ENCODE data around the gene EID2B. TPM values are rescaled to one million over a fixed set of nuclear protein-coding genes. Genes with fewer than 3 reads are reported as not detected.
A peak's percentile ranks its signal among the peaks of the same experiment; 100 is the strongest.

The EID2B gene
- total and polyA plus RNA-seq, 9 donors: 2.3 to 7.5 (median 6.2) TPM

DNA sequence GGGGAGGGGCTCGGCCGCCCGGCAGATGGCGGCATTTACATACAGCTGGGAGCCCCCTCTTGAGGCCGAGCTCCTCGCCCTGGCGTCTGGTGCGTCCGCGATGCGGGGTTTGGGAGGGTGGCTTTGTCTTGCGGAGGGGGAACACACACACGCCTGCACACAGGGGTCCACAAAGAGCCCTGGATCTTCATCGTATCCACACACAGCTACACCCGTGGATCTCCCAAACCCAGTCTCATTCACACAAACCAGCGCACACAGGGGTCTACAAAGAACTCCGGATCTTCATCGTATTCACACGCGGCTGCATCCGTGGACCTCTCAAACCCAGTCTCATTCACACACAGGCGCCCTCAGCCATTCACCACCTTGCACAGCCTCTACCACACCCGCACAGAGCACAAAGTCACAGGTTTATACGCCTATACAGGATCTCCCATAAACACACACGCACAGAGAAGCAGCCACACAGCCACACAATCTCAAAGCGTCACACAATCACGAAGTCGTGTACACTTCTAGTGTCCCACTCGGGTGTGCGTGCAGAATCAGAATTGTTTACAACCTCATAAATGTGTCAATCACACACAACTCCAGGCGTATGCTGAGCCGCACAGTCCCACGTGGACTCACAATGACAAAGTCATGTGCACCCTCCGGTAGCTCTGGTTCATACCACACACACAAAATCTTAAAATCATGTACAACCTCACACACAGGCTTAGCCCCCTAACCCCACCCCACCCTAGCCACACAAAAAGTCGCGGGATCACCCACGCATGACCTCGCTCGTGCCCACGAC is 34.5 kb downstream of the EID2B start:
- intact Hi-C loops (cut with DNase I): no loop called here
- DNase-seq: peak in 4 of 5 donors; percentile 28 to 49 (median 38)
- no peak overlapping the region for H3K27ac ChIP-seq
- TF ChIP-seq EP300 (IDR thresholded peaks at IDR 0.05) (no peak), CTCF (IDR thresholded peaks at IDR 0.05) (peak in 1 of 3 donors; percentile 6)
- H3K9me3 ChIP-seq: no peaks in the 10 kb centered on the region
- no peaks in the 10 kb centered on the region for H3K36me3 ChIP-seq
- 1% methylated on average over 35 to 40 of the region's 40 CpGs for WGBS, 3 donors
- no peaks in the 10 kb centered on the region for H3K4me1 ChIP-seq (ENCODE audit: insufficient read depth)
- H3K27me3 ChIP-seq: peaks cover 4% of the 10 kb centered on the region
- no peak overlapping the region for H3K4me3 ChIP-seq

DNA sequence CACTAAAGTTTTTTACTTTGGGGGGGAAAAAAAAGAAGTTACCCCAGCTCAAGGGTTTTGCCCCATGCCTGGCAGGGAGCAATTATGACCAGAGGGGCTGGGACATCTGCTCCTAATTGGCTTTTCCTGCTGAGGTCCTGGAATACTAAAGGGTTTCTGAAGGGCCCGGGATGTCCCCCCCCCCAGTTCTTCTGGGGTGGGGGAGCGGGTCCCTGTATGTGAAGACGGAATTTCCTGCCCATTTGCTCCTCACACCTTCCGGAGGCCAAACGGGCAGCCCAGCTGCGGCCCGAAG is 35.0 kb downstream of the EID2B start:
- intact Hi-C loops (cut with DNase I): no loop called here

DNA sequence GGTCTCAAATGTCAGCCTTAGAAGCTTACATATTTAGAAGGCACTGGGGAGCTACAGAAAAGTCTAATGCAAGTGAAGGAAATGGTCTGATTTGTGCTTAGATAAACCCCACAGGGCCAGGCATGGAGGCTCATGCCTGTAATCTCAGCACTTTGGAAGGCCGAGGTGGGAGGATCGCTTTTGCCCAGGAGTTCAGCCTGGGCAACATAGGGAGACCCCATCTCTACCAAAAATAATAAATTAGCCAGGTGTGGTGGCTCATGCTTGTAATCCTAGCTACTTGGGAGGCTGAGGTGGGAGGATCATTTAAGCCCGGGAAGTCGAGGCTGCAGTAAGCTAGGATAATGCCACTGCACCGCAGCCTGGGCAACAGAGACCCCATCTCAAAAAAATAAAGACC is 36.6 kb downstream of the EID2B start:
- DNase-seq: no peak
- intact Hi-C loops (cut with DNase I): no loop called here
- Histone ChIP-seq H3K27me3 (peaks cover 4% of the 10 kb centered on the region), H3K36me3 (no peaks in the 10 kb centered on the region), H3K4me3 (no peak overlapping the region), H3K9me3 (no peaks in the 10 kb centered on the region), H3K4me1 (ENCODE audit: insufficient read depth) (no peaks in the 10 kb centered on the region), H3K27ac (no peak overlapping the region)
- TF ChIP-seq POLR2A (IDR thresholded peaks at IDR 0.05): no peak
- no peak for TF ChIP-seq CTCF (IDR thresholded peaks at IDR 0.05)
- no peak for TF ChIP-seq EP300 (IDR thresholded peaks at IDR 0.05)
- 66 to 83% (median 73%) methylated on average over 5 of the region's 5 CpGs for WGBS, 3 donors

More for the DNA sequence above, 35.0 kb downstream of the EID2B start:
- no peaks in the 10 kb centered on the region for H3K4me1 ChIP-seq (ENCODE audit: insufficient read depth)
- no peak overlapping the region for H3K27ac ChIP-seq
- 0% methylated on average over 6 to 7 of the region's 7 CpGs for WGBS, 3 donors
- TF ChIP-seq CTCF (IDR thresholded peaks at IDR 0.05) (no peak), POLR2A (IDR thresholded peaks at IDR 0.05) (no peak), EP300 (IDR thresholded peaks at IDR 0.05) (no peak)
- H3K36me3 ChIP-seq: no peaks in the 10 kb centered on the region
- peaks cover 4% of the 10 kb centered on the region for H3K27me3 ChIP-seq
- no peak for DNase-seq
- no peaks in the 10 kb centered on the region for H3K9me3 ChIP-seq
- no peak overlapping the region for H3K4me3 ChIP-seq

DNA sequence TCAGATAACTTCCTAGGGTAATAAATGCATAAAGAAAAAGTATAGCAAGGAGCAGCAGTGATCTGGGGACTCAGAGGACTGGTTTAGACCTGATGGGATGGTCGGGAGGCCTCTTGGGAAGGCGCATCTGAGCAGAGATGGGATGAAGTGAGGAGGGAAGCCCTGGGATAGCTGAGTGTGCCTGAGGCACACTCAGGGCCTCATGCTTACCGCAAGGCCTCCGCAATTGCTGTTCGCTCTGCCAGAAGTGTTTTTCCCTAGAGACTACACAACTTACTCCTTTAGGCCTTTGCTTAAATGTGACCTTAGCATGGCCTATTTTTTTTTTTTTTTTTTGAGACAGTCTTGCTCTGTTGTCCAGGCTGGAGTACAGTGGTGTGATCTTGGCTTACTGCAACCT is 38.0 kb downstream of the EID2B start:
- peaks cover 4% of the 10 kb centered on the region for H3K27me3 ChIP-seq
- no peak for DNase-seq
- TF ChIP-seq POLR2A (IDR thresholded peaks at IDR 0.05): no peak
- no peak for TF ChIP-seq CTCF (IDR thresholded peaks at IDR 0.05)
- no peak for TF ChIP-seq EP300 (IDR thresholded peaks at IDR 0.05)
- 74 to 79% (median 78%) methylated on average over 5 of the region's 5 CpGs for WGBS, 3 donors
- no peak overlapping the region for H3K4me3 ChIP-seq
- no peaks in the 10 kb centered on the region for H3K36me3 ChIP-seq
- no peaks in the 10 kb centered on the region for H3K4me1 ChIP-seq (ENCODE audit: insufficient read depth)
- no peaks in the 10 kb centered on the region for H3K9me3 ChIP-seq
- intact Hi-C loops (cut with DNase I): no loop called here
- H3K27ac ChIP-seq: no peak overlapping the region

Measured in ovary (tissue), 9 donors.